ENCODE measurements around the gene BRCC3. TPM values are rescaled to one million over a fixed set of nuclear protein-coding genes. Genes with fewer than 3 reads are reported as not detected.
"Not testable (repeated sequence)": the region's sequence is repeated elsewhere in the genome, so short reads cannot be mapped to it uniquely, and the experiment has no call there.

The BRCC3 gene
- total and polyA plus RNA-seq, 2 donors (not counting 1 experiment from before 2014, with no cell fraction given) = 7.3 to 16.9 TPM

- no peak overlapping the region for H3K4me2 ChIP-seq (replicated peaks; ENCODE audit: low read depth, low read length, poor library complexity, severe bottlenecking)
- WGBS (ENCODE audit: insufficient coverage) = 88% methylated on average over 2 of the region's 6 CpGs
- Mint-ChIP-seq H3K27ac (no peak overlapping the region), H3K4me1 (no peaks in the 10 kb centered on the region), H3K9me3 (ENCODE audit: insufficient read depth) (no peaks in the 10 kb centered on the region), H3K27me3 (no peaks in the 10 kb centered on the region), H3K4me3 (no peak overlapping the region)
- no peak overlapping the region for H2AFZ ChIP-seq (ENCODE audit: insufficient read depth, low read depth, low read length, poor library complexity, severe bottlenecking)
- no peak for DNase-seq
- ChIA-PET POLR2A (no interaction called here), CTCF (no interaction called here)
- TF ChIP-seq EZH2 (IDR thresholded peaks at IDR 0.05; ENCODE audit: borderline replicate concordance, insufficient read depth, low read depth, low read length, poor library complexity, severe bottlenecking) (no peak), CTCF (IDR thresholded peaks at IDR 0.05) (no peak)
- no peaks in the 10 kb centered on the region for H3K27me3 ChIP-seq (replicated peaks in 1 of 4; ENCODE audit: control extremely low read depth in 1 of 4, control insufficient read depth in 3 of 4, insufficient read depth in 4 of 4, low read length in 3 of 4)
- no peaks in the 10 kb centered on the region for H3K9me3 ChIP-seq (ENCODE audit: control extremely low read depth in 1 of 3, control insufficient read depth in 2 of 3, insufficient read depth in 1 of 3, low read length in 2 of 3)
- H4K20me1 ChIP-seq (ENCODE audit: control insufficient read depth, insufficient read depth, low read length, poor library complexity, severe bottlenecking) = no peaks in the 10 kb centered on the region
- H3K4me3 ChIP-seq (ENCODE audit: control extremely low read depth in 1 of 5, extremely low read depth in 1 of 5, insufficient read depth in 1 of 5, low read depth in 2 of 5, low read length in 4 of 5) = no peak overlapping the region
- no peak overlapping the region for H3K9ac ChIP-seq (ENCODE audit: low read length)
- no peaks in the 10 kb centered on the region for H3K36me3 ChIP-seq (replicated peaks in 1 of 2; ENCODE audit: control extremely low read depth in 1 of 2, control insufficient read depth in 1 of 2, extremely low read depth in 1 of 2, insufficient read depth in 2 of 2, low read length in 1 of 2)
- H3K27ac ChIP-seq (ENCODE audit: low read length in 2 of 2) = no peak overlapping the region
- intact Hi-C loops (cut with micrococcal nuclease) = no loop called here
- no peaks in the 10 kb centered on the region for H3K4me1 ChIP-seq (ENCODE audit: control insufficient read depth in 2 of 2, insufficient read depth in 2 of 2, low read length in 2 of 2)
- no peak for ATAC-seq (ENCODE audit: low read depth)
- no peaks in the 10 kb centered on the region for H3K79me2 ChIP-seq (ENCODE audit: control insufficient read depth, insufficient read depth, low read length)
Observed at GRCh38 chrX:155143959-155144548, 72.7 kb downstream of the BRCC3 start.

- H3K27me3 Mint-ChIP-seq = no peaks in the 10 kb centered on the region
- Histone ChIP-seq H3K36me3 (replicated peaks in 1 of 2; ENCODE audit: control extremely low read depth in 1 of 2, control insufficient read depth in 1 of 2, extremely low read depth in 1 of 2, insufficient read depth in 2 of 2, low read length in 1 of 2) (no peaks in the 10 kb centered on the region), H3K27me3 (replicated peaks in 1 of 4; ENCODE audit: control extremely low read depth in 1 of 4, control insufficient read depth in 3 of 4, insufficient read depth in 4 of 4, low read length in 3 of 4) (no peaks in the 10 kb centered on the region), H3K9ac (ENCODE audit: low read length) (no peak overlapping the region), H3K9me3 (ENCODE audit: control extremely low read depth in 1 of 3, control insufficient read depth in 2 of 3, insufficient read depth in 1 of 3, low read length in 2 of 3) (no peaks in the 10 kb centered on the region), H3K79me2 (ENCODE audit: control insufficient read depth, insufficient read depth, low read length) (no peaks in the 10 kb centered on the region), H3K4me1 (ENCODE audit: control insufficient read depth in 2 of 2, insufficient read depth in 2 of 2, low read length in 2 of 2) (no peaks in the 10 kb centered on the region), H3K4me2 (replicated peaks; ENCODE audit: low read depth, low read length, poor library complexity, severe bottlenecking) (no peak overlapping the region), H4K20me1 (ENCODE audit: control insufficient read depth, insufficient read depth, low read length, poor library complexity, severe bottlenecking) (no peaks in the 10 kb centered on the region), H2AFZ (ENCODE audit: insufficient read depth, low read depth, low read length, poor library complexity, severe bottlenecking) (no peak overlapping the region), H3K4me3 (ENCODE audit: control extremely low read depth in 1 of 5, extremely low read depth in 1 of 5, insufficient read depth in 1 of 5, low read depth in 2 of 5, low read length in 4 of 5) (no peak overlapping the region), H3K27ac (ENCODE audit: low read length in 2 of 2) (no peak overlapping the region)
- ChIA-PET CTCF (no interaction called here), POLR2A (no interaction called here)
- intact Hi-C loops (cut with micrococcal nuclease) = no loop called here
- no peak for DNase-seq
- no peak overlapping the region for H3K27ac Mint-ChIP-seq
- no peak overlapping the region for H3K4me3 Mint-ChIP-seq
- TF ChIP-seq EZH2 (IDR thresholded peaks at IDR 0.05; ENCODE audit: borderline replicate concordance, insufficient read depth, low read depth, low read length, poor library complexity, severe bottlenecking) (no peak), CTCF (IDR thresholded peaks at IDR 0.05) (no peak)
- H3K4me1 Mint-ChIP-seq = no peaks in the 10 kb centered on the region
- ATAC-seq (ENCODE audit: low read depth) = no peak
- H3K9me3 Mint-ChIP-seq (ENCODE audit: insufficient read depth) = no peaks in the 10 kb centered on the region
- no CpG with 5 or more reads among the region's 4 CpGs for WGBS (ENCODE audit: insufficient coverage)
Observed at GRCh38 chrX:155144926-155145325, 73.6 kb downstream of the BRCC3 start.

- H3K9ac ChIP-seq (ENCODE audit: low read length); H3K79me2 ChIP-seq (ENCODE audit: control insufficient read depth, insufficient read depth, low read length); H3K4me2 ChIP-seq (replicated peaks; ENCODE audit: low read depth, low read length, poor library complexity, severe bottlenecking); H3K4me1 ChIP-seq (ENCODE audit: control insufficient read depth in 2 of 2, insufficient read depth in 2 of 2, low read length in 2 of 2); H3K9me3 ChIP-seq (ENCODE audit: control extremely low read depth in 1 of 3, control insufficient read depth in 2 of 3, insufficient read depth in 1 of 3, low read length in 2 of 3); H3K27ac Mint-ChIP-seq; H3K27me3 ChIP-seq (replicated peaks in 1 of 4; ENCODE audit: control extremely low read depth in 1 of 4, control insufficient read depth in 3 of 4, insufficient read depth in 4 of 4, low read length in 3 of 4); H3K4me1 Mint-ChIP-seq; ATAC-seq (ENCODE audit: low read depth); H3K4me3 ChIP-seq (ENCODE audit: control extremely low read depth in 1 of 5, extremely low read depth in 1 of 5, insufficient read depth in 1 of 5, low read depth in 2 of 5, low read length in 4 of 5); H3K27me3 Mint-ChIP-seq; H4K20me1 ChIP-seq (ENCODE audit: control insufficient read depth, insufficient read depth, low read length, poor library complexity, severe bottlenecking); H3K36me3 ChIP-seq (replicated peaks in 1 of 2; ENCODE audit: control extremely low read depth in 1 of 2, control insufficient read depth in 1 of 2, extremely low read depth in 1 of 2, insufficient read depth in 2 of 2, low read length in 1 of 2); POLR2A ChIA-PET; DNase-seq; H2AFZ ChIP-seq (ENCODE audit: insufficient read depth, low read depth, low read length, poor library complexity, severe bottlenecking); H3K9me3 Mint-ChIP-seq (ENCODE audit: insufficient read depth); CTCF ChIA-PET; H3K27ac ChIP-seq (ENCODE audit: low read length in 2 of 2); H3K4me3 Mint-ChIP-seq: not testable (repeated sequence)
- intact Hi-C loops (cut with micrococcal nuclease) = loop anchor here (2.0 kb wide), 1 partner anchor 167 kb away; no protein-coding TSS in a partner anchor
- no CpG with 5 or more reads among the region's 6 CpGs for WGBS (ENCODE audit: insufficient coverage)
Observed at GRCh38 chrX:155147612-155148011, 76.3 kb downstream of the BRCC3 start.

Data from B cell (primary cell).